ENCODE measurements around the gene MYO1F.

- TF ChIP-seq CTCF (IDR thresholded peaks at IDR 0.05) (no peak), PBX3 (IDR thresholded peaks at IDR 0.05) (no peak), RFX5 (IDR thresholded peaks at IDR 0.05) (no peak), POLR2AphosphoS2 (conservative IDR thresholded peaks at IDR 0.05; ENCODE audit: low read length) (no peak), SREBF2 (IDR thresholded peaks at IDR 0.05) (no peak), USF2 (IDR thresholded peaks at IDR 0.05) (no peak), ESRRA (IDR thresholded peaks at IDR 0.05; ENCODE audit: borderline replicate concordance, low read length) (no peak), POLR2A (IDR thresholded peaks at IDR 0.05; ENCODE audit: low read length) (no peak), BCL3 (IDR thresholded peaks at IDR 0.05) (no peak), KDM5A (IDR thresholded peaks at IDR 0.05) (no peak), MYC (IDR thresholded peaks at IDR 0.05; ENCODE audit: borderline replicate concordance, low read length) (no peak), MAX (IDR thresholded peaks at IDR 0.05) (no peak), HMGXB4 (CRISPR knock-in tag; IDR thresholded peaks at IDR 0.05; ENCODE audit: borderline replicate concordance) (no peak), HDAC2 (IDR thresholded peaks at IDR 0.05) (no peak)
Measured at GRCh38 chr19:8513036-8513686, 64.1 kb downstream of the MYO1F start.

Measured in A549 (cell line).